Limb (tissue), 2 donors: Measurements from ENCODE around the gene BTBD9.
"Not testable (repeated sequence)": the region's sequence is repeated elsewhere in the genome, so short reads cannot be mapped to it uniquely, and the experiment has no call there.

Experiments used
- DNase-seq, 2 donors: peaks; one replicate each; pipeline ENCODE4 v3.0.0-alpha.2; 2016; ENCODE audit errors: extremely low spot score in 2 of 2

Gene BTBD9

DNA sequence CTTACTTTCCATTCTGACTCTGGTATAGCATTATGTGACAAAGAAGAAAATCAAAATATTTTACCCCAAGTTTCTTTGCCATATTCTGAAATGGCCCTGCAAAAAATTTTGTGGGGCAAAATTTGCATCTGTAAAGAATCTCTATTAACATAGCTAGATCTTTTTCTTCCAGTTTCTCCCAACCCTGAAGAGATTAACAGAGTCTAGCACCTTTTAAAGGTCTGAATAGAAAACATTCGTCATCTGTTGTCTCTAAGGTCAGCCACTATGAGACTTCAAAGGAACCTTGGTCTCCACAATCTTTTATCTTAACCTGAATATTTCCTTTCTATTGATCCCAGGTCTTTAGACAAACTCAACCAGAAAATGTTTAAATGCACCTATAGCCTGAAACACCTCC is 205.7 kb downstream of the BTBD9 start:
- DNase-seq = no peak

DNA sequence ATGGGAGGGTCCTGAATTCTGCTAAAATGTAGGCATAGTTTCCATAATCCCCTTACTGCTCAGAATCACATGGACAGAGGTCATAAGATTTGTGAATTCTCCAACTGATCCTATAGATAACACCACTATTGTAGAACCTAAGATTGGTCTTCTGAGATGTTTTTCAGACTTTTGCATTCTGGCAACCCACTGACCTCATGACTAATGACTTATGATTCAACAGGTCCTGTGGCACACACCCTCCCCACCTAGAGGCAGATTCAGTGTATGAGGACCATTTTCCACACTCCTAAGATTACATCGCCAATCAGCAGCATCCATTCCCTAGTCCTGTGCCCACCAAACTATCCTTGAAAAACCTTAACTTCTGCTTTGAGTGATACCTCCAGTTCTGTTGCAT is 207.2 kb downstream of the BTBD9 start:
- no peak for DNase-seq

DNA sequence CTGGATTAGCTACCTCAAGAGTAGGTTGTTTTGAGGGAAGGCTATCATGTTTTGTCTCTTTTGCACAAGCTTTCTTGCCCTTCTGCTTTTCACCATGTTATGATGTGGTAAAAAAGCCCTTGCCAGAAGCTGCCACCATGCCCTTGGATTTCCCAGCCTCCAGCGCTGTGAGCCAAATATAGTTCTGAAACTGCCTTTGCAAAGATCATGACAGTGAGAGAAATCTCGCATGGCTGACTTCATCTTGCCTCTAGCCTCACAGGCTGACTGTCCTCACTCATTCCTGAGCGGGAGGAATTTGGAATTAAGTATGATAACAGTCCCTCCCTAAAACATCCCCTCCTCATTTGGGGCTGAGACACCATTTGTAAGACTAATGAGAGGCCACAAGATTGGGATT is 207.7 kb downstream of the BTBD9 start:
- no peak for DNase-seq

DNA sequence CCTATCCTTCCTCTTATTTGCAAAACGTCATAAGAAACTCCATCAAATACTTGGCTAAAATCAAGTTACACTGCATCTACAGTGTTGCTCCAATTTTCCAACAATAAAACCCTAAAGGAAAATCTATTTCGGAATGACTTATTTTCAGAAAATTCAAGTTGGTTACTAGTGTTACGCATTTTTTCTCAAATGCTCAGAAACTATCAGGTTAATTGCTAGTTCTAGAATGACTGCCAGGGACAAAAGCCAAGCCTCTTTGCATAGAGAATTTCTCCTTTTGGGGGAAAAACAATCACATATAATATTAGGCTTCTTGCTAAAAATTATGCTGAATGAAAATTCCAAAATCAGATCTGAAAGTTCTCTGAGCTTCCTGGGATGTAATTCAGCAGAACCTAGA is 210.2 kb downstream of the BTBD9 start:
- no peak for DNase-seq

DNA sequence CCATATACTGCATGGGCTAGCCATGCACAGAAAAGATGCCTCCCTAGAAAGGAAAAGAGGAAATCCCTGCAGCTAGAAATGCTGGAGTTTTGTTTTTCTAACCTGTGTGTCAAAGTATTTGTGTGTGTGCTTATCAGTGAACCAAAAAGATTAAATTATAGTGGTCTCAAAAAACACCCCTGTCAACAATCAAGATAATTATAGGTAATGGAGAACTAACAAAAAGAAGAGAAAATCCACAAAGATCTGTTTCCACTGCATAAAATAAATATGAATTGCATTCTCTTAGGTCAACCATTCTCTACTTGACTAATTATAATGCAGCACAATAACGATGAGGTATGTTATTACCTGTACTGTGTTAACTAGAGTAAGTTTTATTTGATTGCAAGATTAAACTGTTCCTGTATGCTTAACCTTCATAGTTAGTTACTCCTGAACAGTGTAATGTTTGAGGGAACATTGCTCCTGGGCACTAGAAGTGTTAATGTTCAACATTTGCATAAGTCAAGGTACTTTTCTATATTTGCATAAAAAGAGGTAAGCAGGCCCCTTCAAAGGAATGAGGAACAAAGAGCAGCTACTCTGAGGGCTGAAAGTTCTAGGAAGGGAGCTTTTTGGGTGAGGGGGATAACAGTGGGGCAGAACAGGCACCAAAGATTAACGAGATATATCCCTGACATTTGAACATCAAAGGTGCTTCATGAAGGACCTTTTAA is 212.1 kb downstream of the BTBD9 start:
- DNase-seq = no peak

DNA sequence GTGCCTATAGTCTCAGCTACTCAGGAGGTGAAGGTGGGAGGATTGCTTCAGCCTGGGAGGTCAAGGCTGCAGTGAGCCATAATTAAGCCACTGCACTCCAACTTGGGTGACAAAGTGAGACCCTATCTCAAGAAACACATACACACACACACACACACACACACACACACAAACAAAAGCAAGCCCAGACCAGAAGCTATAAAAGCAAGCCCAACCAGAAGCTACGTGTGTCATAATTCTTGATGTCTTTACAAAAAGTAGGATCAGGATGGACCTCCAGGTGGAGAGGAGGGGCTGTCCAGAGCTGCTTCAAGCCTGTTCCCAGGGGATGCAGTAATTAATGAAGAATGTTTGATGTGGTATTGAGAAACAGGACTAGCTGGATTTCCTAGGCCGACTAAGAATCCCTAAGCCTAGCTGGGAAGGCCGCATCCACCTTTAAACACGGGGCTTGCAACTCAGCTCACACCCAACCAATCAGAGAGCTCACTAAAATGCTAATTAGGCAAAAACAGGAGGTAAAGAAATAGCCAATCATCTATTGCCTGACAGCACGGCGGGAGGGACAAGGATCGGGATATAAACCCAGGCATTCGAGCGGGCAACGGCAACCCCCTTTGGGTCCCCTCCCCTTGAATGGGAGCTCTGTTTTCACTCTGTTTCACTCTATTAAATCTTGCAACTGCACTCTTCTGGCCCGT is 213.8 kb downstream of the BTBD9 start:
- DNase-seq = not testable (repeated sequence)

DNA sequence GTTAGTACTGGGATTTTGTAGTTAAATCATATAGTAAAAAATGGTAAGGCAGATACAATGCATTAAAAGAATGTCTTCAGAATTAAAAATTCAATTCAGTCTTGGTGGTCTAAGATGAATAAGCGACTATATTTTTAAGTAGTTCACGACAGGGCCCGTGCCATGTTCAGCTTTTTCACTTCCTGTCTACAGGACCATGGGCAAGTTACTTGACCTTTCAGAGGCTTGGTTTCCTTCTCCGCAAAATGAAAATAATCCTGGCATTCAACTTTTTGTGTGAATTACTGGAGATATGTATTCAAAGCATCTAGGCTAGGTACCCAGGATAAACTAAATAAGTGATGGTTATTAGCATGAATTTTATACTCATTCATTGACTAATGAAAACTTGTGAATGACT is 216.0 kb downstream of the BTBD9 start:
- no peak for DNase-seq

DNA sequence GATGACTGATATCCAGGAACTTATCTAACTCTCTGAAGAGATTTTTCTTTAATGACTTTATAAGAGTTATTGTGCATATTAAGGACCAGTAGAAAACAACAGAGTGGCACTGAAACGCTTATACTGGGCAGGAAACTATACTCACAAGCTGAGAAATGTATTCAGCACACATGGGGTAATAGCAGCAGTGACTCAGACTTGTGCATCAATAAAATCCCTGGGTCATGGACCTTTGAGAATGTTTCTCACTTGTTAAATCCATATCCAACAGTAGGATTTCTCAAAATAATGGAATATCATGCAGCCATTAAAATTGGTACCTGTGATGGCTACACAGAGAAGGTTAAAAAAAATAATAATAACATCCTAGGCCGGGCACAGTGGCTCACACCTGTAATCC is 219.5 kb downstream of the BTBD9 start:
- DNase-seq = no peak

DNA sequence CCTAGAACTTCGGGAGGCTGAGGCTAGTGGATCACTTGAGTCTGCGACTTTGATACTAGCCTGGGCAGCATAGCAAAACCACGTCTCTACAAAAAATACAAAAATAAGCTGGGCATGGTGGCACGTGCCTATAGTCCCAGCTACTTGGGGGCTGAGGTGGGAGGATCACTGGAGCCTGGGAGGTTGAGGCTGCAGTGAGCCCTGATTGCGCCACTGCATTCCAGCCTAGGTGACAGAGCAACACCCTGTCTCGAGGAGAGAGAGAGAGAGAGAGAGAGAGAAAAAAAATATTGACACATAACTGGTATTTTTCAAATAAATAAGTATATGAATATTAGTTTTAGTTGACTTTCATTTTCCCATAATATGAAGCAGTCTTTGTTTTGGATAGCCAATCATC is 222.2 kb downstream of the BTBD9 start:
- no peak for DNase-seq

DNA sequence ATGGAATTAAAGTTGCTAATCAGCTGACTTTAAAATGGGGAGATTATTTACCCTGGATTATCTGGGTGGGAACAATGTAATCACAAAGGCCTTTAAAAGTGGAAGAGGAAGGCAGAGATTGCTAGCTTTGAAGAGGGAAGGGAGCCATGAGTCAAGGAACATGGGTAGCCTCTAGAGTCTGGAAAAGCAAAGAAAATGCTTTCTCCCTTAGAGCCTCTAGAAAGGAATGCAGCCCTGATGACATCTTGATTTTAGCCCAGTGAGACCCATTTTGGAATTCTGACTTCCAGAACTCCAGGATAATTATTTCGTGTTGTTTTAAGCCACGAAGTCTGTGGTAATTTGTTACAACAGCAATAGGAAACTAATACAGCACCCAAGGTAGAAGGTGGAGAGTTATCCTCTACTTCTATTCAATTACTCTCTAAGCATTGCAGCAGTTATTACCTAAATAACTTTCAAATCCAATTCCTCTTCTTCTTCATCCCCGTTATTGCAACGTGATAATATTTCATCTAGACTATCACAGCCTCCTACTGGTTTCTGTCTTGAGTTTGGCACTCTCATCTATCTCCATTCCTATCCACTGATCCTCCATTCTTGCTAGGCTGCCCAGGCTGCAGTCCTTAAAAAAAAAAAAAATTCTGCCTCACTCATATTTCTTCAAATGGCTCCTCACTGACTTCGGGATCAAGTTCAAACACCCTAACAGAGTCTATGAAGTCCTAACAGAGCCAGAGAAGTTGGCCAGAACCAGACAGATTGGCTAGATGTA is 224.3 kb downstream of the BTBD9 start:
- DNase-seq = no peak

DNA sequence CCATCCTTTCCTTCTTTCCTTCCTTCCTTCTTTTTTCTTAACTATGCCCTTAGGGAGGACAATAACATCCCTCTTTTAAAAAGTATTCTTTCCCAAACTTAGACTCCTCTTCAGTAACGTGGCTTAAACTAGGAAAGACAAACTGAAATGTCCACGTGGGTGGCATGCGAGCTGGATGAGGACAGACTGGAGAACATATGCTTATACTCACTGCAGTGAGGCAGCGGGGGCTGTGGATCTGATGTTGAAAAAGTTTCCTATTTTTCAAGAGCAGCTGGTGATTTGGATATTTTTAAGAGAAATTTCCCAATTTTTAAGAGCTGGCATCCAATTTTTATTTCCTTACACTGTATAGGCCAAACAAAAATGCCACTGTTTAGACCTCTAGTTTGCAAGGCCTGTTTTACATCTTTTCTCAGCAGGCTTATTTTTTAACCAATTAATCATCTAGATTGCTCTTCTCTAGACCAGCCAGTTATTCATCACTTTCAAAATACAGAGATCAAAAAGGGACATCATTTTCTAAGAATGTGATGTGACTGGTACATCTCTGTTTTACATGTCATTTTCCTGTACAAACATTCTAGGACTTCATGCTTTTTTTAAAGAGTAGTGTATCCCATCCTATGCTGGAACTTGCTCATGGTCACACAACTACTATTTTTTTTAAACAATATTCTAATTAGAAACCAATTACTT is 226.5 kb downstream of the BTBD9 start:
- DNase-seq = no peak

DNA sequence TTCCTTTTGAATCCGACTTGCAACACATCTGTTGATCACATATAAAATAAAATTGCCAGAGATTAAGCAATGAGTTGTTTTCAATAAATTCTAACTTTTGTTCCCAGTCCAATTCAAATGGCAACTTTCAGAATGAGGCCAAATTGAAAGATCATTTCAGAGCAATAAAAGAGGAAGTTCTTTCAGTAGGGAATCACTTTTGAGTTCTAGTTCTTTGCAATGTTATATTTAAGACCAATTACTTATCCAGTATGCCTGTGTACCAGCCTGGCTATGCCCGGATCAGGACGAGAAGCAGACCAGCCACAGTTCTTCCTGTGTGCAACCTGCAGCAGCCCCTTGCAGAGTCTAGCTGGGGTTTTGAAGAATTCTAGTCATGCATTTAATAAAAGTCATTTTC is 232.5 kb downstream of the BTBD9 start:
- no peak for DNase-seq

DNA sequence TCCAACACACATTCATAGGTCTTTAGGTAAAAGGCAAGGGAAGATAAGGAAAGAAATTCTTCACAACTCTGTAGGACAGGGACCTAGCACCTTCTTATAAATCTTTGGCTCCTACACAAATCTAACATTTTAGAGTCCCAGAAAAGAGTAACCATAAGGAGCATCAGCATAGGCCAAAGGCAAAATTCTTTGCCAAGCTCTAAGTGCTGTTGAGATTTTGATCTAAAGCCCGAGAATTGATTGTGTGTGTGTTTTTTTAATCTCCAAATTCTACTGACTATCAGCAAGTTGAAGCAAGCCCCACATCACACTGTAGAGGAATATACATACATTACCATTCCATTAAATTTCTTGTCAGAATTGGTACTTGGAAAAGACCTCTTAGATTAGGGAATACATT is 233.6 kb downstream of the BTBD9 start:
- DNase-seq = no peak

DNA sequence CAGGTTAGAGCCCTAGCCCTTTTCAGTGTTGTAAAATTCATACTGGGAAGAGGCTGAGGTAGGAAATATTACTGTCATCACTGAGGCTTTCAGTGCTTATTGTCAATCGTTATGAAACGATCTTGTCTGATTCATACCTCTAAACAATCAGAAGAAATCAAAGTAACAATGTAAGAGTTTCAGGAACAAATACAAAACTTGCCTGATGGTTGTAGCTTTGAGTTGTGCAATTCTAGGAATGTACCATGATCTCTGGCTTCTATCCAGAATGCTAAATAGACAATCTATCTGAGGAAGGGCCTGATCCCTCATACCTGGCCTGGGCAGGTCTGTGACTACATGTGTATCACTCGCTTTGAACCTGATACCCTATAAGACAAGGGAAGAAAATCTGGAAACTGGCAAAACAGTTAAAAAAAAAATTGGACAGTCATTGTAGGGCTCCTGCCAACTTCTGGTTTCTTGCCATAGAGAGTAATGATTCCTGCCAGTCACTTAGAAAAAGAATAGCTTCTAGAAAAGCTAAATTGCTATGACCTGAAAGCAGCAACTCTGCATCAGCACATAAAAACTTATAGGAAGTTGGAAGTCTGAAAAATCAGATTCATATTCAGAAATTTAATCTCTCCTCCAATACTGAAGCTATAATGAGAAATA is 234.7 kb downstream of the BTBD9 start:
- no peak for DNase-seq

DNA sequence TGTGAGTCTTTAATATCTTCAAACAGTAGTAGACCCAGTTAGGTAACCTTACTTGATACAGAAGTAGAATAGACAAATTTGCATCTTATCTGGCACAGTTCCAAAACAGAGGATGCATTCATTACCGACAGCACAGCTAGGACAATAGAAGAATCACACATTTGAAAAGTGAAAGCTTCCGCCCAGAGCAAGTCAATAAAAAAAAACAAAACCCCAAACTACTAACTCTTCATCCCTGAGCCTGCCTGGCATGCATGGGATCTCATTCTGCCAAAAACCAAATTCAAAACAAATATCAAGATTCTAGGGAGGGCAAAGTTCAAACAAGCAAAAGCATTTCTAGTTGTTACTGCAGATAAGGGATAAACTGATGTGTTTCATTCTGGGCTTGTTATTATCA is 235.4 kb downstream of the BTBD9 start:
- no peak for DNase-seq

DNA sequence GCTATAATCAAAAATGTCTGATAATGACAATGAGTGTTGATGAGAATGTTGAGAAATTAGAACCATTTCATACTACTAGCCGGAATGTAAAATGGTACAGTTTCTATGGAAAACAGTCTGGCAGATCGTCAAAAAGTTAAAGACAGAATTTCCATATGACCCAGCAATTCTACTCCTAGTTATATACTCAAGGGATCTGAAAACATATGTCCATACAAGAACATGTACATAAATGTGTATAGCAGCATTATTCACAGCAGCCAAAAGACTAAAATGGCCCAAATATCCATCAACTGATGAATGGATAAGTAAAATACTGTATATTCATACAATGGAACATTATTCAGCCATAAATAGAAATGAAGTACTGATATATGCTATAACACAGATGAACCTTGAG is 236.2 kb downstream of the BTBD9 start:
- DNase-seq = peak in 1 of 2 donors; percentile 27

DNA sequence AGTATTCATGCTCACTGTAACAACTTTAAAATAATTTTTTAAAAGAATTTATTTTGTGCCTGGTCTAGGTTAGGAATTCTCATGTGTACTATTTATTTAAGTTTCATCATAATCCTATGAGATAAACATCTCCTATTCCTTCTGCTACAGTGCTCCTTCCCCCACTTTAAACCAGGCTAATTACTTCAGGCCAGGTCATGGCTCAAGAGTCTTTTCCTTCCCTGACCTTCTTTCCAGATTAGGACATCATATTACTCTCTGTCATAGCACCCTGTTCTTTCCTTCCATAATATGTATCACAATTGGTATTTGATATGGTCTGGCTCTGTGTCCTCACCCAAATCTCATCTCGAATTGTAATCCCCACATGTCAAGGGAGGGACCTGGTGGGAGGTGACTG is 239.0 kb downstream of the BTBD9 start:
- DNase-seq = no peak

DNA sequence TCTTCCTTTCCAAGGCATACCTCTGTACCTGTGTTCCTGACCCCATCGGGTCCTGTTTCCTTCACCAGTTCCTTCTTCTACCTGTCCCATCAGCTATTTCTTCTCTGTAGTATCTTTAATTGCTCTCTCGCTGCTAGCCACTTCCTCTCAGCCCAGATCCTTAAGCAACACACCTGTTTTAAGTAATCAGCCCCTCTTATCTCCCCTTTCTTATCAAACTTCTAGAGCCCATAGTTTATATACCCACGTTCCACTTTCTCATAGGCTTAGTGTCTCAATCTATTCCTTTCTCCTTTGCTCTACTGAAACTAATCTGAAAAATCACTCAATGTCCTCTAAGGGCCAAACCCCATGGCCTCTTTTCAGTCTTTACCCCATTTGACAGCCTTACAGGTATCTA is 239.6 kb downstream of the BTBD9 start:
- no peak for DNase-seq

DNA sequence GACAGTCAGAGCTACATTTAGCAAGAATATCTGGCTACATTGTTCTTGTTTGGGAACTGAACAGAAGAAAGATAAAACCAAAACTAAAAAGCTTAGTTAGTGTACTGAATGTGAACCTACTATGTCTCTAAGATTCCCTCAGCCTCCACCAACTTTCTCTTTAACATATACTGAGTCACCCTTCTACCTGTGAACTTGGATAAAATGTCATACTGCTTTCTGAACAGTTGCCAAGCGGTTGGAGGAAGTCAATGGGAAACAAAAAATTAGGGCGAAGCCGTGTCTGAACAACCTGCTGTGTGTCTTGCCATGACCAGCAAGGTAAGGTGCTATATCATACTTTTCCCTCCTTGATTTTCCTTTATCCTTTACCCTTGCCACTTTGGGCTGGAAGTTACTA is 243.5 kb downstream of the BTBD9 start:
- DNase-seq = no peak

DNA sequence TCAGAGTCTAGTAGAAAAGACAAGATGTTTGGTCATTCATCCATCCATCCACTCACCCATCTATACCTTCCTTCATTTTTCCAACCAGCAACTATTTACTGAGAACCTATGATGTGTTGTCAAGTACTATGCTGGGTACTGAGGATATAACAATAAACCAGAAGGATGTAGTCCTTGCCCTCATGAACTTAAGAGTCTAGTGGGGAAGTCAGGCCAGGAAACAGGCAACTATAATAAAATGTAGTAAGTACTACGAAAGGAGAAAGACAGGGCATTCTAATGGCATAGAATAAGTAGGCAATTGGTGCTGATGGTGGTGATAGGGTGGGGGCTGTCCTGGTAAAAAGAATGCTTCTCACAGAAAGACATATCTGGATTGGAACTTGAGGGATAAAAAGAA is 245.7 kb downstream of the BTBD9 start:
- DNase-seq = no peak
